ENCODE measurements around the gene STAG2. TPM values are rescaled to one million over a fixed set of nuclear protein-coding genes. Genes with fewer than 3 reads are reported as not detected.

STAG2 gene
- total and polyA plus RNA-seq, 2 donors (not counting 3 experiments of a cell fraction or from before 2014, with no cell fraction given), result 12.7 to 55.9 TPM

DNA sequence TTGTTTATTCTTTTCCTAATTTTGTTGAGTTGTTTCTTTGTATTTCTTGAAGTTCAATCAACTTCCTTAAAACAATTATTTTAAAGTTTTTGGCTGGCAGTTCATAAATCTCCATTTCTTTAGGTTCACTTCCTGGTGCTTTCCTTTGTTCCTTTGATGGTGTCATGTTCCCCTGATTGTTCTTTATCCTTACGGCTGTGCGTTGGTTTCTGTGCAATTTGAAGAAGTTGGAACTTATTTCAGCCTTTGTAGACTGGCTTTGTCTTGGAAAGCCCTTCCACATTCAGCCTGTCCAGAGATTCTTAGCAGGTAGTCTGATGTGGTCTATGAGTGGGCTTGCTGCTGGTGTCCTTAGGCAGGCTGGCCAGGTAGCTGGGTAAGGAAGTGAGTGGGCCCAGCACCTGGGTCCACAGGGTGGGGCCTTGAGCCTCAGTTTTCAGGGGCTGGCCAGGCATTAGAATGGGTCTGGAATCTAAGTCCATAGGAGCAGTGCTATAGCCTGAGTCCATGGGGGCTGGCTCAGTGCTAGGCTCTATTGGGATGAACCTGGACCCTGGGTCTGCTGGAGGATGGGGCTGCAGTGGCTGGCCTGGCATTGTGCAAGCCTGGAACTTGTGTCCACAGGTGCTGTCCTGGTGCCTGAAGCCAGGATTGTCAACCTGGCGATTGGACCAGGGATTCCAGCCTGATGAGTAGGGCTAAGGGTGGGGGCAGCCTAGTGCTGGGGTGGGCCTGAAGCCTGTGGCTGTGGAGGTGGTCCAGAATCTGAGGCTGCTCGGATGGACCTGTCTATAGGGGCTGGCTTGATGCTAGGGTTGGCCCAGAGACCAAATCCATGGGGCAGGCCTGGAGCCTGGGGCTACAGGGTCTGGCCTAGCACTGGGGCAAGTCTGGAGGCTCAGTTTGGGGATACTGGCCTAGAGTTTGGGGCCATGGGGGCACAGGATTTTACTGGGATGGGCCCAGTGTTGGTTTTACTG, 152.4 kb downstream of the STAG2 start:
- Histone ChIP-seq H3K36me3 (ENCODE audit: control insufficient read depth in 2 of 2, extremely low read depth in 1 of 2, insufficient read depth in 2 of 2, low read length in 2 of 2) (no peaks in the 10 kb centered on the region), H2AFZ (ENCODE audit: low read depth, low read length) (no peak overlapping the region), H3K79me2 (ENCODE audit: control insufficient read depth, insufficient read depth, low read length) (no peaks in the 10 kb centered on the region), H3K27ac (ENCODE audit: insufficient read depth, low read depth, low read length) (no peak overlapping the region), H3K4me1 (ENCODE audit: control insufficient read depth, extremely low read depth, insufficient read depth, low read length) (no peaks in the 10 kb centered on the region), H4K20me1 (replicated peaks; ENCODE audit: control insufficient read depth, extremely low read depth, insufficient read depth, low read length) (no peaks in the 10 kb centered on the region), H3K9ac (replicated peaks; ENCODE audit: extremely low read depth, insufficient read depth, low read length) (no peak overlapping the region), H3K4me3 (replicated peaks in 1 of 3; ENCODE audit: insufficient read depth in 1 of 3, low read depth in 1 of 3, low read length in 3 of 3) (no peak overlapping the region), H3K9me1 (replicated peaks; ENCODE audit: control insufficient read depth, extremely low read depth, insufficient read depth, low read length) (no peaks in the 10 kb centered on the region), H3K9me3 (replicated peaks; ENCODE audit: control insufficient read depth, insufficient read depth, low read length) (no peaks in the 10 kb centered on the region), H3K4me2 (ENCODE audit: insufficient read depth, low read length) (no peak overlapping the region), H3K27me3 (ENCODE audit: control insufficient read depth in 2 of 2, insufficient read depth in 2 of 2, low read length in 2 of 2) (no peaks in the 10 kb centered on the region)
- ChIA-PET POLR2A (no interaction called here), CTCF (no interaction called here)
- intact Hi-C loops (cut with micrococcal nuclease), result no loop called here
- no peak for FAIRE-seq
- TF ChIP-seq GATA2 (IDR thresholded peaks at IDR 0.05; ENCODE audit: insufficient read depth, insufficient read length, low read depth, low read length), result no peak
- no peak for TF ChIP-seq FOS (IDR thresholded peaks at IDR 0.05; ENCODE audit: borderline replicate concordance, insufficient read depth, low read length)
- no peak for TF ChIP-seq POLR2AphosphoS5 (IDR thresholded peaks at IDR 0.05; ENCODE audit: insufficient read depth, low read depth, low read length)
- no peak for TF ChIP-seq JUN (IDR thresholded peaks at IDR 0.05; ENCODE audit: borderline replicate concordance, insufficient read depth, insufficient read length, low read depth)
- TF ChIP-seq POLR2A (IDR thresholded peaks at IDR 0.05; ENCODE audit: low read depth, low read length), result no peak
- TF ChIP-seq, protein P1, sequence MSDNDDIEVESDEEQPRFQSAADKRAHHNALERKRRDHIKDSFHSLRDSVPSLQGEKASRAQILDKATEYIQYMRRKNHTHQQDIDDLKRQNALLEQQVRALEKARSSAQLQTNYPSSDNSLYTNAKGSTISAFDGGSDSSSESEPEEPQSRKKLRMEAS (IDR thresholded peaks at IDR 0.05; ENCODE audit: insufficient read depth, insufficient read length), result no peak
- no peak for TF ChIP-seq MYC (IDR thresholded peaks at IDR 0.05; ENCODE audit: low read depth, low read length)
- no peak for TF ChIP-seq EZH2 (IDR thresholded peaks at IDR 0.05; ENCODE audit: borderline replicate concordance, low read depth, low read length, severe bottlenecking)
- TF ChIP-seq, protein P2, sequence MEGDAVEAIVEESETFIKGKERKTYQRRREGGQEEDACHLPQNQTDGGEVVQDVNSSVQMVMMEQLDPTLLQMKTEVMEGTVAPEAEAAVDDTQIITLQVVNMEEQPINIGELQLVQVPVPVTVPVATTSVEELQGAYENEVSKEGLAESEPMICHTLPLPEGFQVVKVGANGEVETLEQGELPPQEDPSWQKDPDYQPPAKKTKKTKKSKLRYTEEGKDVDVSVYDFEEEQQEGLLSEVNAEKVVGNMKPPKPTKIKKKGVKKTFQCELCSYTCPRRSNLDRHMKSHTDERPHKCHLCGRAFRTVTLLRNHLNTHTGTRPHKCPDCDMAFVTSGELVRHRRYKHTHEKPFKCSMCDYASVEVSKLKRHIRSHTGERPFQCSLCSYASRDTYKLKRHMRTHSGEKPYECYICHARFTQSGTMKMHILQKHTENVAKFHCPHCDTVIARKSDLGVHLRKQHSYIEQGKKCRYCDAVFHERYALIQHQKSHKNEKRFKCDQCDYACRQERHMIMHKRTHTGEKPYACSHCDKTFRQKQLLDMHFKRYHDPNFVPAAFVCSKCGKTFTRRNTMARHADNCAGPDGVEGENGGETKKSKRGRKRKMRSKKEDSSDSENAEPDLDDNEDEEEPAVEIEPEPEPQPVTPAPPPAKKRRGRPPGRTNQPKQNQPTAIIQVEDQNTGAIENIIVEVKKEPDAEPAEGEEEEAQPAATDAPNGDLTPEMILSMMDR (IDR thresholded peaks at IDR 0.05; ENCODE audit: extremely low read depth in 1 of 2, insufficient read depth in 1 of 2, low read depth in 1 of 2, low read length in 2 of 2), result no peak
- BruUV-seq (replicated peaks), result no TSS peak
- dilution Hi-C loops (cut with MboI; ENCODE audit: extremely low pct_ligation_motif_present, low sequenced_read_pairs), result no loop called here
- peak; percentile 3 for DNase-seq (ENCODE audit: low read depth, low spot score)

Measured in endothelial cell of umbilical vein (primary cell).